T-cell (primary cell): ENCODE results near the gene KRTAP12-1. TPM values are rescaled to one million over a fixed set of nuclear protein-coding genes. Genes with fewer than 3 reads are reported as not detected.
"Not testable (repeated sequence)": the region's sequence is repeated elsewhere in the genome, so short reads cannot be mapped to it uniquely, and the experiment has no call there.

Source experiments
- ATAC-seq, 4 experiments: fragments of 200-7000 bp in 3 of 4; fragments of 150-1000 bp in 1 of 4; cut with Tn5 transposase; replicated peaks in 1 of 4; 1 replicate in 3 of 4; 2 replicates in 1 of 4; pipeline ENCODE4 v1.10.0; 2021; ENCODE audit warnings: moderate library complexity in 3 of 4, mild to moderate bottlenecking in 2 of 4, moderate number of reproducible peaks in 1 of 4
- CTCF ChIA-PET, 2 donors: fragments of 300-600 bp; sonication (Branson Sonifier 250); formaldehyde crosslinking; loops; one replicate each; lab custom pipeline; 2022; ENCODE audit warnings: antibody characterized with exemption in 2 of 2; lab: Charles Lee
- POLR2A ChIA-PET, 2 donors: fragments of 300-600 bp; sonication (Branson Sonifier 250); formaldehyde crosslinking; loops; one replicate each; lab custom pipeline; 2022; ENCODE audit warnings: antibody characterized with exemption in 2 of 2; lab: Charles Lee
- DNase-seq, 35 experiments: peaks; one replicate each; pipeline versions ENCODE4 v3.0.0 to v3.0.0-alpha.2; 2013 to 2023
- H3K27ac ChIP-seq: one replicate; pipeline ENCODE4 v1.5.1; 2013; ENCODE audit warnings: low read length
- H3K27me3 ChIP-seq, 2 experiments: replicated peaks in 1 of 2; 1 replicate in 1 of 2; 2 replicates in 1 of 2; pipeline versions ENCODE4 v1.6.1 to v1.7.0; 2013; ENCODE audit warnings: low read length in 1 of 2, mixed read lengths in 1 of 2; ENCODE audit not compliant: control insufficient read depth in 2 of 2, insufficient read depth in 2 of 2; ENCODE audit errors: extremely low read depth in 1 of 2
- H3K36me3 ChIP-seq, 2 donors: 1 replicate in 1 of 2; 2 replicates in 1 of 2; pipeline versions ENCODE4 v1.6.1 to v1.7.0; 2013; ENCODE audit warnings: low read length in 1 of 2; ENCODE audit not compliant: control insufficient read depth in 2 of 2, insufficient read depth in 1 of 2; ENCODE audit errors: extremely low read depth in 1 of 2
- H3K4me1 ChIP-seq, 2 experiments: 1 replicate in 1 of 2; 2 replicates in 1 of 2; pipeline versions ENCODE4 v1.6.1 to v1.7.0; 2013; ENCODE audit warnings: low read length in 2 of 2, mixed read lengths in 1 of 2; ENCODE audit not compliant: insufficient read depth in 2 of 2, control insufficient read depth in 1 of 2; ENCODE audit errors: extremely low read depth in 1 of 2
- H3K4me3 ChIP-seq, 2 donors: 1 replicate in 1 of 2; 2 replicates in 1 of 2; pipeline versions ENCODE4 v1.5.1 to v1.7.0; 2013; ENCODE audit warnings: mild to moderate bottlenecking in 2 of 2, low read length in 1 of 2, moderate library complexity in 1 of 2; ENCODE audit not compliant: control insufficient read depth in 1 of 2; ENCODE audit errors: extremely low read depth in 1 of 2
- H3K9me3 ChIP-seq: 2 replicates; pipeline ENCODE4 v1.7.0; 2013
- H3K27ac Mint-ChIP-seq, 2 donors: one replicate each; pipeline ENCODE4 v1.8.0; 2020 to 2021; ENCODE audit warnings: mild to moderate bottlenecking in 2 of 2, mixed read lengths in 2 of 2
- H3K27me3 Mint-ChIP-seq, 2 donors: one replicate each; pipeline ENCODE4 v1.8.0; 2021 to 2022; ENCODE audit warnings: mixed read lengths in 2 of 2
- H3K36me3 Mint-ChIP-seq: one replicate; pipeline ENCODE4 v1.8.0; 2021; ENCODE audit warnings: mixed read lengths
- H3K4me1 Mint-ChIP-seq, 3 donors: one replicate each; pipeline ENCODE4 v1.8.0; 2020 to 2022; ENCODE audit warnings: mixed read lengths in 3 of 3, mild to moderate bottlenecking in 1 of 3
- H3K4me3 Mint-ChIP-seq, 3 donors: one replicate each; pipeline ENCODE4 v1.8.0; 2020 to 2022; ENCODE audit warnings: mild to moderate bottlenecking in 3 of 3, mixed read lengths in 3 of 3, moderate library complexity in 3 of 3
- H3K9me3 Mint-ChIP-seq, 3 donors: one replicate each; pipeline ENCODE4 v1.8.0; 2020 to 2022; ENCODE audit warnings: mixed read lengths in 3 of 3
- WGBS: methylation state at CpG from one replicate; pipeline ENCODE4 v1.1.5; 2013; ENCODE audit warnings: missing lambda C conversion rate; ENCODE audit not compliant: insufficient coverage; 5-methylcytosine and 5-hydroxymethylcytosine counted together
- total RNA-seq, 35 experiments: library from RNA in 6 of 35; stranded (reverse) in 6 of 35; fragments of 120-200 nt in 1 of 35; gene quantifications; one replicate each; pipeline versions ENCODE4 v1.2.1 to v1.2.4 and lab custom pipeline; 2013 to 2026

Gene KRTAP12-1
- total RNA-seq, 5 donors from 2014 or later (not counting 1 experiment from before 2014, with no cell fraction given) = not detected

GRCh38 chr21:44638506-44639330, 43.2 kb downstream of the KRTAP12-1 start:
- Mint-ChIP-seq H3K9me3 (peaks cover 20 to 31% (median 21%) of the 10 kb centered on the region in 3 donors), H3K27me3 (peaks cover 0 to 11% of the 10 kb centered on the region in 2 donors)
- H3K4me3 Mint-ChIP-seq, H3K9me3 ChIP-seq, ATAC-seq, H3K4me3 ChIP-seq, H3K27ac ChIP-seq, H3K27ac Mint-ChIP-seq, H3K4me1 ChIP-seq, CTCF ChIA-PET, H3K36me3 Mint-ChIP-seq, H3K4me1 Mint-ChIP-seq, POLR2A ChIA-PET, DNase-seq, H3K36me3 ChIP-seq: not testable (repeated sequence)
- 92% methylated on average over 12 of the region's 21 CpGs for WGBS
- H3K27me3 ChIP-seq = peaks cover 0 to 17% of the 10 kb centered on the region in 2 experiments

GRCh38 chr21:44637851-44638348, 44.1 kb downstream of the KRTAP12-1 start:
- not testable (repeated sequence) for DNase-seq

GRCh38 chr21:44637018-44637850, 44.7 kb downstream of the KRTAP12-1 start, which contains the start of gene KRTAP10-10:
KRTAP10-10 (plus strand) TSS chr21:44637356; CDS start chr21:44637418, 62 bp downstream.
- Mint-ChIP-seq H3K4me3 (no peak within 1 kb of the TSS), H3K27ac (peak within 1 kb of the TSS in 1 of 2 donors; percentile 42), H3K27me3 (peaks cover 0 to 11% of the 10 kb centered on the region in 2 donors), H3K36me3 (peaks cover 6% of the 10 kb centered on the region), H3K9me3 (peaks cover 11 to 32% (median 17%) of the 10 kb centered on the region in 3 donors), H3K4me1 (no peaks in the 10 kb centered on the region)
- DNase-seq = no peak
- 79% methylated on average over 6 of the region's 21 CpGs for WGBS
- ChIA-PET CTCF (no interaction called here), POLR2A (no interaction called here)
- no peak within 1 kb of the TSS for H3K27ac ChIP-seq
- no peaks in the 10 kb centered on the region for H3K4me1 ChIP-seq
- ATAC-seq = no peak
- no peak within 1 kb of the TSS for H3K4me3 ChIP-seq
- H3K27me3 ChIP-seq = peaks cover 0 to 17% of the 10 kb centered on the region in 2 experiments
- H3K9me3 ChIP-seq = no peaks in the 10 kb centered on the region
- no peaks in the 10 kb centered on the region for H3K36me3 ChIP-seq

More at GRCh38 chr21:44637851-44638348, 44.1 kb downstream of the KRTAP12-1 start:
- POLR2A ChIA-PET, H3K36me3 ChIP-seq, H3K9me3 ChIP-seq, CTCF ChIA-PET, H3K4me3 Mint-ChIP-seq, H3K4me1 ChIP-seq, ATAC-seq, H3K27ac ChIP-seq, H3K4me1 Mint-ChIP-seq, H3K4me3 ChIP-seq, H3K36me3 Mint-ChIP-seq: not testable (repeated sequence)
- WGBS = 75% methylated on average over 3 of the region's 12 CpGs
- peaks cover 0 to 17% of the 10 kb centered on the region in 2 experiments for H3K27me3 ChIP-seq
- peaks cover 12 to 31% (median 18%) of the 10 kb centered on the region in 3 donors for H3K9me3 Mint-ChIP-seq
- peak overlapping the region in 1 of 2 donors; percentile 42 for H3K27ac Mint-ChIP-seq
- H3K27me3 Mint-ChIP-seq = peaks cover 0 to 11% of the 10 kb centered on the region in 2 donors

- ATAC-seq (no peak), DNase-seq (peak in 1 of 35 experiments; percentile 9)
- Histone ChIP-seq H3K36me3 (no peaks in the 10 kb centered on the region), H3K27ac (no peak overlapping the region), H3K9me3 (no peaks in the 10 kb centered on the region), H3K4me1 (no peaks in the 10 kb centered on the region), H3K4me3 (no peak overlapping the region), H3K27me3 (peaks cover 0 to 16% of the 10 kb centered on the region in 2 experiments)
- Mint-ChIP-seq H3K27ac (no peak overlapping the region), H3K27me3 (peaks cover 0 to 11% of the 10 kb centered on the region in 2 donors), H3K36me3 (peaks cover 13% of the 10 kb centered on the region), H3K4me1 (no peaks in the 10 kb centered on the region), H3K9me3 (peaks cover 18 to 35% (median 19%) of the 10 kb centered on the region in 3 donors), H3K4me3 (no peak overlapping the region)
- 86% methylated on average over 12 of the region's 15 CpGs for WGBS
- ChIA-PET CTCF (no interaction called here), POLR2A (no interaction called here)
Observed at GRCh38 chr21:44636209-44637017, 45.5 kb downstream of the KRTAP12-1 start.

GRCh38 chr21:44632067-44632466, 49.9 kb downstream of the KRTAP12-1 start:
- CTCF ChIA-PET = no interaction called here
- H3K4me1 Mint-ChIP-seq = peaks cover 15 to 24% (median 23%) of the 10 kb centered on the region in 3 donors

More at GRCh38 chr21:44632067-44632466, 49.9 kb downstream of the KRTAP12-1 start:
- Histone ChIP-seq H3K9me3 (peaks cover 3% of the 10 kb centered on the region), H3K27me3 (no peaks in the 10 kb centered on the region), H3K27ac (no peak overlapping the region), H3K36me3 (no peaks in the 10 kb centered on the region), H3K4me3 (no peak overlapping the region), H3K4me1 (peaks cover 9 to 36% of the 10 kb centered on the region in 2 experiments)
- DNase-seq (no peak), ATAC-seq (no peak)
- no peaks in the 10 kb centered on the region for H3K27me3 Mint-ChIP-seq
- peaks cover 23% of the 10 kb centered on the region for H3K36me3 Mint-ChIP-seq
- POLR2A ChIA-PET = no interaction called here
- peaks cover 15 to 39% (median 26%) of the 10 kb centered on the region in 3 donors for H3K9me3 Mint-ChIP-seq
- WGBS = no CpG with 5 or more reads among the region's 1 CpG
- H3K27ac Mint-ChIP-seq = peak overlapping the region in 1 of 2 donors; percentile 7
- no peak overlapping the region for H3K4me3 Mint-ChIP-seq
